Gastrocnemius medialis (tissue), 4 donors: ENCODE data around the gene PRICKLE4.

Experiments
- POLR2A ChIP-seq, 2 donors: fragments of 450-650 bp; IDR thresholded peaks; one replicate each; pipeline ENCODE4 v1.6.1; 2017; ENCODE audit warnings: antibody characterized with exemption in 2 of 2, mild to moderate bottlenecking in 2 of 2, moderate library complexity in 2 of 2
- TF ChIP-seq, protein P1 (sequence below), 5 experiments: fragments of 450-650 bp in 3 of 5; fragments of 200-600 bp in 2 of 5; sonication (generic) in 2 of 5; IDR thresholded peaks in 4 of 5; conservative IDR thresholded peaks in 1 of 5; 1 replicate in 4 of 5; 2 replicates in 1 of 5; pipeline ENCODE4 v1.5.1; 2016 to 2019; ENCODE audit warnings: antibody characterized with exemption in 5 of 5, mild to moderate bottlenecking in 3 of 5, moderate library complexity in 3 of 5

GRCh38 chr6:41781366-41781730 lies 766 bp downstream of the PRICKLE4 start:
- TF ChIP-seq, protein P1, sequence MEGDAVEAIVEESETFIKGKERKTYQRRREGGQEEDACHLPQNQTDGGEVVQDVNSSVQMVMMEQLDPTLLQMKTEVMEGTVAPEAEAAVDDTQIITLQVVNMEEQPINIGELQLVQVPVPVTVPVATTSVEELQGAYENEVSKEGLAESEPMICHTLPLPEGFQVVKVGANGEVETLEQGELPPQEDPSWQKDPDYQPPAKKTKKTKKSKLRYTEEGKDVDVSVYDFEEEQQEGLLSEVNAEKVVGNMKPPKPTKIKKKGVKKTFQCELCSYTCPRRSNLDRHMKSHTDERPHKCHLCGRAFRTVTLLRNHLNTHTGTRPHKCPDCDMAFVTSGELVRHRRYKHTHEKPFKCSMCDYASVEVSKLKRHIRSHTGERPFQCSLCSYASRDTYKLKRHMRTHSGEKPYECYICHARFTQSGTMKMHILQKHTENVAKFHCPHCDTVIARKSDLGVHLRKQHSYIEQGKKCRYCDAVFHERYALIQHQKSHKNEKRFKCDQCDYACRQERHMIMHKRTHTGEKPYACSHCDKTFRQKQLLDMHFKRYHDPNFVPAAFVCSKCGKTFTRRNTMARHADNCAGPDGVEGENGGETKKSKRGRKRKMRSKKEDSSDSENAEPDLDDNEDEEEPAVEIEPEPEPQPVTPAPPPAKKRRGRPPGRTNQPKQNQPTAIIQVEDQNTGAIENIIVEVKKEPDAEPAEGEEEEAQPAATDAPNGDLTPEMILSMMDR (IDR thresholded peaks at IDR 0.05 in 4 of 5, conservative IDR thresholded peaks at IDR 0.05 in 1 of 5), result no peak
- TF ChIP-seq POLR2A (IDR thresholded peaks at IDR 0.05), result no peak
